ENCODE data around the gene MARCHF6.

GRCh38 chr5:10311595-10312425, 41.7 kb upstream of the MARCHF6 start:
- TF ChIP-seq CTCF (IDR thresholded peaks at IDR 0.05) (no peak), POLR2A (IDR thresholded peaks at IDR 0.05) (no peak)

All from heart left ventricle (tissue), 13 donors.